Stimulated activated CD4-positive, alpha-beta T cell treated with anti-CD3 and anti-CD28 coated beads, Interleukin-15, amount 100 ng/mL, for 24 hours (primary cell): ENCODE data around the gene PHYH.
"Not testable (repeated sequence)": the region's sequence is repeated elsewhere in the genome, so short reads cannot be mapped to it uniquely, and the experiment has no call there.

Experiments used
- DNase-seq: peaks from one replicate; pipeline ENCODE4 v3.0.0-alpha.2; 2020

The PHYH gene

GRCh38 chr10:13270877-13271551 is 28.9 kb downstream of the PHYH start:
- no peak for DNase-seq

GRCh38 chr10:13268841-13269240 is 31.0 kb downstream of the PHYH start:
- DNase-seq = no peak

GRCh38 chr10:13268310-13268709 is 31.6 kb downstream of the PHYH start:
- no peak for DNase-seq

- DNase-seq = no peak
Measured at GRCh38 chr10:13263591-13263990, 36.3 kb downstream of the PHYH start.

GRCh38 chr10:13262433-13262832 is 37.4 kb downstream of the PHYH start:
- no peak for DNase-seq

GRCh38 chr10:13257621-13258140 is 42.2 kb downstream of the PHYH start:
- DNase-seq = no peak

GRCh38 chr10:13256627-13257026 is 43.2 kb downstream of the PHYH start:
- DNase-seq = no peak

GRCh38 chr10:13253726-13254125 is 46.1 kb downstream of the PHYH start:
- DNase-seq = no peak

GRCh38 chr10:13247784-13248183 is 52.1 kb downstream of the PHYH start:
- DNase-seq = no peak

GRCh38 chr10:13247246-13247645 is 52.6 kb downstream of the PHYH start:
- DNase-seq = no peak

GRCh38 chr10:13242260-13242659 is 57.6 kb downstream of the PHYH start:
- DNase-seq = not testable (repeated sequence)

GRCh38 chr10:13241613-13242012 is 58.3 kb downstream of the PHYH start:
- no peak for DNase-seq

GRCh38 chr10:13239923-13240322 is 59.9 kb downstream of the PHYH start:
- DNase-seq = no peak

- no peak for DNase-seq
Measured at GRCh38 chr10:13238271-13239077, 61.4 kb downstream of the PHYH start.

GRCh38 chr10:13236638-13237037 is 63.2 kb downstream of the PHYH start:
- no peak for DNase-seq

GRCh38 chr10:13234736-13235135 is 65.1 kb downstream of the PHYH start:
- not testable (repeated sequence) for DNase-seq

GRCh38 chr10:13234172-13234571 is 65.7 kb downstream of the PHYH start, which contains the start of gene UCMA:
TSS of gene UCMA (minus strand) at chr10:13234374. CDS start at chr10:13234258, 116 bp downstream.
- no peak for DNase-seq

GRCh38 chr10:13233358-13233757 is 66.5 kb downstream of the PHYH start:
- no peak for DNase-seq

- no peak for DNase-seq
Measured at GRCh38 chr10:13231808-13232207, 68.1 kb downstream of the PHYH start.

GRCh38 chr10:13231190-13231589 is 68.7 kb downstream of the PHYH start:
- no peak for DNase-seq
